Adrenal gland (tissue), 12 donors: ENCODE results near the gene UCP3. TPM values are rescaled to one million over a fixed set of nuclear protein-coding genes. Genes with fewer than 3 reads are reported as not detected.

Source experiments
- DNase-seq, 7 donors: peaks; one replicate each; pipeline ENCODE4 v3.0.0-alpha.2; 2019 to 2020
- H3K27ac ChIP-seq, 5 donors: fragments of 200-600 bp; sonication (generic) in 4 of 5; 1 replicate in 3 of 5; 2 replicates in 2 of 5; pipeline versions ENCODE4 v1.5.1 to v1.8.0; 2016 to 2020; ENCODE audit warnings: mild to moderate bottlenecking in 1 of 5
- H3K27me3 ChIP-seq: fragments of 200-600 bp; 2 replicates; pipeline ENCODE4 v1.8.0; 2021
- H3K36me3 ChIP-seq, 2 donors: fragments of 200-600 bp; replicated peaks in 1 of 2; 1 replicate in 1 of 2; 2 replicates in 1 of 2; pipeline versions ENCODE4 v1.5.1 to v1.8.0; 2018 to 2022
- H3K4me1 ChIP-seq, 2 donors: fragments of 200-600 bp; replicated peaks in 1 of 2; 1 replicate in 1 of 2; 2 replicates in 1 of 2; pipeline versions ENCODE4 v1.5.1 to v1.8.0; 2018 to 2021
- H3K4me3 ChIP-seq, 4 donors: fragments of 200-600 bp; sonication (generic) in 3 of 4; one replicate each; pipeline ENCODE4 v1.5.1; 2016 to 2018
- H3K9me3 ChIP-seq, 3 donors: fragments of 200-600 bp; sonication (generic) in 1 of 3; replicated peaks in 1 of 3; 1 replicate in 2 of 3; 2 replicates in 1 of 3; pipeline versions ENCODE4 v1.5.1 to v1.8.0; 2016 to 2021
- CTCF ChIP-seq, 6 experiments: fragments of 450-650 bp in 4 of 6; fragments of 200-600 bp in 2 of 6; sonication (generic) in 1 of 6; IDR thresholded peaks; 1 replicate in 5 of 6; 2 replicates in 1 of 6; pipeline versions ENCODE4 v1.5.1 to v1.8.0; 2016 to 2021; ENCODE audit warnings: antibody characterized with exemption in 6 of 6, mild to moderate bottlenecking in 2 of 6, moderate library complexity in 1 of 6
- POLR2A ChIP-seq, 2 donors: fragments of 450-650 bp; IDR thresholded peaks; one replicate each; pipeline ENCODE4 v1.6.1; 2017; ENCODE audit warnings: antibody characterized with exemption in 2 of 2, mild to moderate bottlenecking in 2 of 2, moderate library complexity in 1 of 2
- WGBS, 4 donors: extraction: QIAGEN DNeasy Blood & Tissue Kit in 2 of 4; methylation state at CpG; one replicate each; pipeline versions ENCODE4 v1.1.5 to v1.1.7; 2013 to 2017; 5-methylcytosine and 5-hydroxymethylcytosine counted together
- intact Hi-C, 2 donors: fragments of 100-400 bp; cut with DNase I; formaldehyde crosslinking; loops; one replicate each; pipeline versions ENCODE4 v1.14.1 to v1.15.0; 2022 to 2023
- polyA plus RNA-seq, 3 donors: library from polyadenylated mRNA; stranded (reverse); fragments of 200-250 nt in 2 of 3; fragments of 350-450 nt in 1 of 3; fragmentation: Illumina TruSeq in 1 of 3; extraction: RNeasy Lipid Tissue Mini Kit (QIAGEN cat#74804) in 1 of 3; gene quantifications; one replicate each; pipeline ENCODE4 v1.2.3, GENCODE V29; 2013 to 2014
- total RNA-seq, 9 donors: library from RNA; depleted of rRNA in 4 of 9; stranded (reverse); fragments of >200 nt in 4 of 9; fragments of 120-200 nt in 1 of 9; fragmentation: NEBNext Ultra II Directional in 1 of 9; extraction: Animal tissue kit (Norgen Biotek cat#: 25700) in 1 of 9; gene quantifications; one replicate each; pipeline versions ENCODE4 v1.1.0 to v1.2.4, GENCODE V29; 2013 to 2023
- donor health status: healthy with polysubstance abuse.
- donor health status: Bipolar disorder and iron deficiency.
- donor health status: DM: yes; HTN: yes; CAD: no.
- donor health status: DM: no; HTN: no; CAD: no.
- donor health status: DM: no; HTN: no; CAD: no.
- donor health status: DM: yes; HTN: yes; CAD: no.

Gene UCP3
- total and polyA plus RNA-seq, 12 donors, result 0.36 to 6.3 (median 1.4) TPM

- TF ChIP-seq POLR2A (IDR thresholded peaks at IDR 0.05) (no peak), CTCF (IDR thresholded peaks at IDR 0.05) (no peak)
- no peak overlapping the region for H3K27ac ChIP-seq
- DNase-seq, result no peak
- H3K36me3 ChIP-seq, result no peaks in the 10 kb centered on the region
- intact Hi-C loops, result loop anchor here (10.0 kb wide), 2 partner anchors 111 to 291 kb away; no protein-coding TSS in a partner anchor
- no peaks in the 10 kb centered on the region for H3K9me3 ChIP-seq
- WGBS, 4 donors, result 60 to 72% (median 65%) methylated on average over 8 of the region's 8 CpGs
- H3K4me1 ChIP-seq, result no peaks in the 10 kb centered on the region
- H3K4me3 ChIP-seq, result no peak overlapping the region
- no peaks in the 10 kb centered on the region for H3K27me3 ChIP-seq
These were observed 45.0 kb downstream of the UCP3 start for GRCh38 chr11:73963861-73964260.

GRCh38 chr11:73962101-73962705 is 46.7 kb downstream of the UCP3 start:
- no peak for TF ChIP-seq POLR2A (IDR thresholded peaks at IDR 0.05)
- TF ChIP-seq CTCF (IDR thresholded peaks at IDR 0.05), result no peak
- 76 to 88% (median 80%) methylated on average over 7 of the region's 7 CpGs for WGBS, 4 donors
- no peak for DNase-seq
- Histone ChIP-seq H3K36me3 (no peaks in the 10 kb centered on the region), H3K27me3 (no peaks in the 10 kb centered on the region), H3K4me1 (no peaks in the 10 kb centered on the region), H3K27ac (no peak overlapping the region), H3K4me3 (no peak overlapping the region), H3K9me3 (no peaks in the 10 kb centered on the region)
- intact Hi-C loops, result loop anchor here (10.0 kb wide), 2 partner anchors 113 to 293 kb away; no protein-coding TSS in a partner anchor

DNA sequence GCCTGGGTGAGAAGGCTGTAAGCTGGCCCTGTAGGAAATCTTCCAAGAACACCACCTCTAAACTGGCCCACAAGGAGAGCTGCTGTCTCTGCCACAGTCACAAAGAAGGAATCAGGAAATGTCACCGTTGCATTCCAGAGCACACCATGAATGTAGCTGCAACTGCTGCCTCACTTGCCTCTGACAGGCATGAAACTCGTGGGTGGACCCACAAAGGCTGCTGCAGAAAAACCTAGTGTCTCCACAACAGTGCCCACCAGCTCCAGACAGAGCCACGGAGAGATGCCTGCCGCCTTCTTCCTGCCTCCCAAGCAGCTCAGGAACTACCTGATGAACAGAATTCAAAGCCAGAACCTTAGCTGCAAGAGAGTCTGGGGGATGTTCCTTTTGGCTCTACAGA is 47.6 kb downstream of the UCP3 start:
- no peaks in the 10 kb centered on the region for H3K9me3 ChIP-seq
- H3K27me3 ChIP-seq, result no peaks in the 10 kb centered on the region
- intact Hi-C loops, result loop anchor here (10.0 kb wide), 2 partner anchors 113 to 293 kb away; no protein-coding TSS in a partner anchor
- no peak overlapping the region for H3K27ac ChIP-seq
- TF ChIP-seq POLR2A (IDR thresholded peaks at IDR 0.05) (no peak), CTCF (IDR thresholded peaks at IDR 0.05) (no peak)
- H3K4me3 ChIP-seq, result no peak overlapping the region
- no peaks in the 10 kb centered on the region for H3K36me3 ChIP-seq
- H3K4me1 ChIP-seq, result peaks cover under 1 to 2% of the 10 kb centered on the region in 2 donors
- no peak for DNase-seq
- WGBS, 4 donors, result 70 to 83% (median 77%) methylated on average over 4 of the region's 4 CpGs

- 76 to 86% (median 82%) methylated on average over 17 to 18 of the region's 18 CpGs for WGBS, 4 donors
- intact Hi-C loops, result no loop called here
- H3K27me3 ChIP-seq, result no peaks in the 10 kb centered on the region
- TF ChIP-seq POLR2A (IDR thresholded peaks at IDR 0.05) (no peak), CTCF (IDR thresholded peaks at IDR 0.05) (no peak)
- H3K36me3 ChIP-seq, result no peaks in the 10 kb centered on the region
- no peaks in the 10 kb centered on the region for H3K9me3 ChIP-seq
- no peak for DNase-seq
- no peak overlapping the region for H3K27ac ChIP-seq
- H3K4me1 ChIP-seq, result peaks cover 7% of the 10 kb centered on the region in 2 donors
- H3K4me3 ChIP-seq, result no peak overlapping the region
These were observed 50.3 kb downstream of the UCP3 start for GRCh38 chr11:73958521-73959141.
